Smooth muscle cell (in vitro differentiated cells): ENCODE results near the gene MRPL52. TPM values are rescaled to one million over a fixed set of nuclear protein-coding genes. Genes with fewer than 3 reads are reported as not detected.

ENCODE experiments used
- DNase-seq: peaks from one replicate; lab custom pipeline; 2025; ENCODE audit not compliant: unreplicated experiment; lab: John Stamatoyannopoulos, UW
- H2AFZ ChIP-seq: fragments of 200-600 bp; sonication (generic); 2 replicates; pipeline ENCODE4 v1.6.0; 2016; ENCODE audit warnings: antibody characterized with exemption, low read depth, mild to moderate bottlenecking
- H3F3A ChIP-seq: fragments of 200-600 bp; sonication (generic); 2 replicates; pipeline ENCODE4 v1.6.0; 2017; ENCODE audit warnings: antibody characterized with exemption, low read depth
- H3K27ac ChIP-seq: fragments of 200-600 bp; sonication (generic); 2 replicates; pipeline ENCODE4 v1.5.1; 2016; ENCODE audit warnings: low read depth, mild to moderate bottlenecking
- H3K27me3 ChIP-seq: fragments of 200-600 bp; sonication (generic); 2 replicates; pipeline ENCODE4 v1.6.1; 2016; ENCODE audit warnings: low read depth, mild to moderate bottlenecking
- H3K36me3 ChIP-seq: fragments of 200-600 bp; sonication (generic); 2 replicates; pipeline ENCODE4 v1.5.1; 2016; ENCODE audit warnings: low read depth
- H3K4me1 ChIP-seq: fragments of 200-600 bp; sonication (generic); 2 replicates; pipeline ENCODE4 v1.5.1; 2016; ENCODE audit warnings: low read depth
- H3K4me2 ChIP-seq: fragments of 200-600 bp; sonication (generic); 2 replicates; pipeline ENCODE4 v1.6.0; 2016; ENCODE audit warnings: mild to moderate bottlenecking
- H3K4me3 ChIP-seq: fragments of 200-600 bp; sonication (generic); 2 replicates; pipeline ENCODE4 v1.5.1; 2016; ENCODE audit warnings: mild to moderate bottlenecking
- H3K79me2 ChIP-seq: fragments of 200-600 bp; sonication (generic); 2 replicates; pipeline ENCODE4 v1.6.0; 2016; ENCODE audit warnings: low read depth, mild to moderate bottlenecking
- H3K9ac ChIP-seq: fragments of 200-600 bp; sonication (generic); 2 replicates; pipeline ENCODE4 v1.6.0; 2016; ENCODE audit warnings: low read depth
- H3K9me3 ChIP-seq: fragments of 200-600 bp; sonication (generic); replicated peaks from 2 replicates; pipeline ENCODE4 v1.5.1; 2016; ENCODE audit warnings: low read depth
- H4K20me1 ChIP-seq: fragments of 200-600 bp; sonication (generic); 2 replicates; pipeline ENCODE4 v1.6.0; 2016; ENCODE audit warnings: low read depth
- CTCF ChIP-seq: fragments of 200-600 bp; sonication (generic); IDR thresholded peaks from 2 replicates; pipeline ENCODE4 v1.5.1; 2017; ENCODE audit warnings: borderline replicate concordance, mild to moderate bottlenecking, antibody characterized with exemption; ENCODE audit not compliant: insufficient read depth, poor library complexity, severe bottlenecking
- WGBS: methylation state at CpG from one replicate; pipeline ENCODE4 v1.1.7; 2016; ENCODE audit warnings: low lambda C conversion rate; 5-methylcytosine and 5-hydroxymethylcytosine counted together
- polyA plus RNA-seq: library from polyadenylated mRNA; unstranded; fragments of >200 nt; fragmentation: Nextera tagmentation; extraction: Ambion mirVana; gene quantifications from 2 replicates; pipeline ENCODE4 v1.2.1, GENCODE V29; 2016
- total RNA-seq: library from RNA; depleted of rRNA; stranded (reverse); fragments of >200 nt; gene quantifications from 2 replicates; pipeline ENCODE4 v1.2.3, GENCODE V29; 2014

The MRPL52 gene
- total and polyA plus RNA-seq, 2 experiments from 2014 or later, result 220 to 274 TPM

- TF ChIP-seq CTCF, result no peak
- Histone ChIP-seq H2AFZ (no peak overlapping the region), H3K4me3 (no peak overlapping the region), H3K4me1 (no peaks in the 10 kb centered on the region), H3K36me3 (no peaks in the 10 kb centered on the region), H3K9me3 (no peaks in the 10 kb centered on the region), H4K20me1 (no peaks in the 10 kb centered on the region), H3K9ac (no peak overlapping the region), H3K4me2 (no peak overlapping the region), H3F3A (peaks cover 5% of the 10 kb centered on the region), H3K27ac (no peak overlapping the region), H3K79me2 (no peaks in the 10 kb centered on the region), H3K27me3 (no peaks in the 10 kb centered on the region)
- WGBS, result 87% methylated on average over 5 of the region's 5 CpGs
- no peak for DNase-seq
These were observed 35.7 kb upstream of the MRPL52 start for GRCh38 chr14:22793976-22794375.

- no peaks in the 10 kb centered on the region for H3K36me3 ChIP-seq
- H4K20me1 ChIP-seq, result no peaks in the 10 kb centered on the region
- H3K27ac ChIP-seq, result no peak overlapping the region
- H3K9me3 ChIP-seq, result no peaks in the 10 kb centered on the region
- H3K79me2 ChIP-seq, result no peaks in the 10 kb centered on the region
- no peak overlapping the region for H3K4me2 ChIP-seq
- no peaks in the 10 kb centered on the region for H3K27me3 ChIP-seq
- H2AFZ ChIP-seq, result no peak overlapping the region
- H3F3A ChIP-seq, result peaks cover 5% of the 10 kb centered on the region
- no peak overlapping the region for H3K9ac ChIP-seq
- WGBS, result 91% methylated on average over 7 of the region's 7 CpGs
- H3K4me1 ChIP-seq, result no peaks in the 10 kb centered on the region
- no peak for TF ChIP-seq CTCF
- no peak for DNase-seq
- no peak overlapping the region for H3K4me3 ChIP-seq
These were observed 35.1 kb upstream of the MRPL52 start for GRCh38 chr14:22794551-22794951.

GRCh38 chr14:22796087-22796707 is 33.5 kb upstream of the MRPL52 start:
- Histone ChIP-seq H3K4me2 (no peak overlapping the region), H3K36me3 (no peaks in the 10 kb centered on the region), H3K27me3 (no peaks in the 10 kb centered on the region), H3F3A (peaks cover 5% of the 10 kb centered on the region), H3K9ac (no peak overlapping the region), H2AFZ (no peak overlapping the region), H3K9me3 (no peaks in the 10 kb centered on the region), H3K79me2 (no peaks in the 10 kb centered on the region), H3K4me1 (no peaks in the 10 kb centered on the region), H3K27ac (no peak overlapping the region), H3K4me3 (no peak overlapping the region), H4K20me1 (no peaks in the 10 kb centered on the region)
- no peak for TF ChIP-seq CTCF
- no peak for DNase-seq
- WGBS, result 79% methylated on average over 5 of the region's 5 CpGs
